Kidney glomerular epithelial cell (primary cell): ENCODE measurements around the gene MFAP3L.
"Not testable (repeated sequence)": the region's sequence is repeated elsewhere in the genome, so short reads cannot be mapped to it uniquely, and the experiment has no call there.

Experiments used
- DNase-seq: peaks from one replicate; lab custom pipeline; 2025; lab: John Stamatoyannopoulos, UW

The MFAP3L gene

DNA sequence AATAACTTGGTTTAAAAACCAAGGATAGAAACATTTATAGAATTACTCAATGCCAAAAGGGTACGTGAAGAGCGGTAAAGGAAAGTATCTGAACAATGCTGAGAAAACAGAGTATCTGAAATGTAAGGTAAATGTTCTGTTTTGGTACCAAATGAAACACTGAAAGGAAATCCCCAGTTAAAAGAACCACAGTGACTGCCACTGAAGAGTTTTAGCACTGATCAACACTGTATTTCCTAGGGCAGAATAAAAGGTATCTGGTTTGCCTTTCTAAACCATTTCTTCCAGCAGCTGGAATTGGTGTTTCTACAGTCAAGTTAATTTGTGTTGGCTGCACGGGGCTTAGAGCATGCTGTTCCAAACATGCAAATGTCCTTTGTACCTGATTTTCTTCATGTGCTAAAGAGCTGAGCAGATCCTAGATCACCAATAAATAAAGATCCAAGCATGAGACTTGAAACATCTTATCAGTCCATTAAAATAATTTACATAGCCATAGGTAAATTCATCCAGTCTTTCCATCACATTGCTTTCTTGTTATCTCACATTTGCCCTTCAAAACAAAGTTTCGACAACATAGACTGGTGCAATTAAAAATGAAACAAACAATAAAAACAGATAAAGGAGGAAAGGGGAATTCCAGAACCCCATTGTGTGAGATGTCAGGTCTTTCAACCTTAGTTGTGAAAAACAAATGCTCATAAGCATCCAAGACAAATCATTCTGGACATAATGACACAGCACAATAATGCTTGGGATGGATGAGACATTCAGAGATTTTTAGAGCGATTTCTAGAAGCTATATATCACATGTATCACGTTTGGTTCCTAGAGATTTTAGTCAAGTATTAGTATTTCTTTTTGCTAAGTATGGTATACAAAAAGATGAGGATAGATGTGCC, 38.6 kb downstream of the MFAP3L start:
- DNase-seq, result no peak

DNA sequence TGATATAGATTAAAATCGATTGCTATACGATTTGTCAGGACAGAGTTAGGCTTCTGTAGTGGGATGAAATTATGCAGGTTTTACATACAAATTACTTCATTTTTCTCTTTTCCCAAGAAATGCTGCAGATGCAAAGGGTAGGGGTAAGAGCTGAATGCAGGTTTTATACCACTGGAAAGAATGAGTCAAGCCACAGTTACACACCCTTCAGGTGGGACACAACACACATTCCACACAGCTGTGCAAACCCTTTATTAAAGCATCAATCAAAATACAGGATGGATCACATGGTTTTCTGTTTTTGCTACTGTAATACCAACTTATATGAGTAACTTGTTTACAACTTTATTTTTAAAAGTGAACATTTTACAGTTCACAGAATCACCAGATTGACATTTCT, 39.8 kb downstream of the MFAP3L start:
- DNase-seq, result no peak

DNA sequence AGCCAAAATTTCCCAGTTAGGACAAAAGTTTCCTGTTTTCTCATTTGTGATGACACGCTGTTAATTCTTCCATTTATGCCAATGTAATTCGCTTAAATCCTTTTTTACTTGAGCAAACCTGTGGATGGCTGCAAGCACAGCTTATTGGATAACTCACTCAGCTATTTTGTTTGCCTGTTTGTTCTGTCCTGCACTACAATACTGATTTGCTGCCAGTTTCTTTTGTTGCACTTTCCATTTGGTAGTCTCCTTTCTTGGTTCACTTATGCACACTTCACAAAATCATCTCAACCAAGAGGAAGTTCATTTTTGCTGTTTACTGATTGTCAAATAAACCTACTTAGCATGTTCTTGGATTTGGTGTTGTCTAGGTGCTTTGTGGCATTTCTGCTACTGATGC, 40.3 kb downstream of the MFAP3L start:
- DNase-seq, result no peak

DNA sequence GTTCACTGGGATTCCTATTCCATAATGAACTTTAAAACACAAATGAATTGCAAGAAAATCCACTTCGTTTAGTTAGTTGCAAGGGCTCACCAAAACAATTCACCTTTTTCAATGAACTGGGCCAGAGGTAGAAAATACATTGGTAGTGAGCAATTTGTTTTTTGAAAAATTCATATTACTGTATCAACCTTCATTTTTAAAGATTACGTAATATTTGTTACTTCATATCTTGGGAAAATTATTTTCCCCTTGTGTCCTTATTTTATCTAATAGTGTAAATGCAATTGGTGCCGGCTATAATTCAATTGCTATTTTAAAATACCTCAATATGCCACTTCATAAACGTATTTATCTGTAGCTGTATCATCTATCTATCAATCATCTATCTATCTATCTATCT, 41.5 kb downstream of the MFAP3L start:
- no peak for DNase-seq

DNA sequence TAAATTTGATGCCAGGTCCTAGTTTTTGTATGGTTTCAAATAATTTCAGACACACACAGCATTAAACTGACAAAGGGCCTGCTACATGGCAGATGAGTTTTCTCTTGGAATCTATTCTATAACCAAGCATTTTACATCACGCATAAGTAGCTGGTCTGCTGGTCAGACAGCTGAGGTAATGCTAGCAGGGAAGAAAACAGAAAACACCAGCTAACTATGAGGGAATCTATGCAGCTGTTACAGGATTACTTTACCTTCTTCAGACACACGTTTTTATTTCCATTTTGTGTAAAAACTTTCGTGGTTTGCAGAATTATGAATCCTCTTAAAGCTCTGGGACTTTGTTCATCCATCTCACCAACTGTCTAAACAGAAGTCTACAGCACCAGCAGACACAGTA, 42.0 kb downstream of the MFAP3L start:
- no peak for DNase-seq

- DNase-seq, result no peak
Measured at GRCh38 chr4:169976951-169977350, 49.2 kb downstream of the MFAP3L start.

- DNase-seq, result no peak
Measured at GRCh38 chr4:169975838-169976796, 50.1 kb downstream of the MFAP3L start.

GRCh38 chr4:169975131-169975837, 50.9 kb downstream of the MFAP3L start:
- DNase-seq, result peak; percentile 35

DNA sequence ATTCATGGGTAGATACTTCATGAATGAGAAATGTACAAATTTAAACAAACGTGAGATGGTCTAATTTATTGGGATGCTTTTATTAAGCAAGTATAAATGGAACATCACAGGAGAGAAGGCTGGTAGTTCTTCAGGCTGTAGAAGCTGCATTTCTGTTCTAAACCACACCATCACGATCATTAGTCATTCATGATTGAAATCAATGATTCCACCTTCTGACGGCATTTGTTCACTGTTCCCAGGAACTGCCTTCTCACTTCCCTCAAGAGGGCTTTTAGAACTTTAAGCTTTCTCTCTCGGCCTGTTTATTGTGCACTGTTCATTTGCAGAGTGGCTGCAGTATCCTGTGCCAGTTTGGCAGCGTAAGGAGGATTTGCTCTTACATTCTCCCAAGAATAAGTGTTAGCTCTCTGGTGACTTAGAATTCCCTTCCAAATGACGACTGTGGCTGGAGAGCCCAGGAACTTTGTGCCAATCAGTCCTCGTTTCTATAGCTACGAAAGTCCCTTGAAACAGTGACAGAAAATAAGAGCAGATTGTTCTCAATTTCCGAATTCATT, 54.7 kb downstream of the MFAP3L start:
- no peak for DNase-seq

DNA sequence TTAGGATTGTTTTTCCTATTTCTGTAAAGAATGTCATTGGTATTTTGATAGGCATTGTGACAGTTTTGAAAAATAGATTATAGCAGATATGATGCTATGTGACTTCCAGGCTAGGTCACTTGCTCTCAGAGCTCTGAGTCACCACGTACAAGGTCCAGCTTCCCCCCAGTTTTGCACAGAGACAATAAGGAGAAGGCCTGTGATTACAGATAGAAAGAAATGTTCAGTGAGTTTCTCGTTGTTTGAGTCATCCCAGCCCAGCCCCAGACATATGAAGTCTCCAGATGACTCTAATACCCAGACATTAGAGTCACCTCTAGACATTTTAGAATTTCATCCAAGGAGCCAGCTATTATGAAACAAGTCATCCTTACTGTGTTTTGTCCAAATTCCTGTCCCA, 57.2 kb downstream of the MFAP3L start:
- peak; percentile 23 for DNase-seq

- no peak for DNase-seq
Measured at GRCh38 chr4:169963998-169964397, 62.2 kb downstream of the MFAP3L start.

DNA sequence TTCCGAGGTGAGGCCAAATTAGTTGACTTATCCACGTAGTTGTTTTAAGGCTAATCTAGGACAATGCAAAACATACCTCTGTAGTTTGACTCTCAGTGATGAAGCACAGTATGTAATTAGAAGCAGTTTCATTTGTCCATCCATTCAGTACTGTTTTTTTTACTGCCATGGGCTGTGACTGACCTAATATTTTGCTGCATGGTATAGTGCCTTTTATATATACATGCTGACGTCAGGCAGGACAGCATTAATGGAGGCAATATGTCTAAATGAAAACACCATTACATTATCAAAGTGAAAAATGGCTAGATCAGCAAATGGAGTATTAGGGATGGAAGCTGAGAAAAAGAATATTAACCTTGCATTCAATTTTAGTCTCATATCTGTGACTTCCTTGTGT, 66.9 kb downstream of the MFAP3L start:
- DNase-seq, result no peak

DNA sequence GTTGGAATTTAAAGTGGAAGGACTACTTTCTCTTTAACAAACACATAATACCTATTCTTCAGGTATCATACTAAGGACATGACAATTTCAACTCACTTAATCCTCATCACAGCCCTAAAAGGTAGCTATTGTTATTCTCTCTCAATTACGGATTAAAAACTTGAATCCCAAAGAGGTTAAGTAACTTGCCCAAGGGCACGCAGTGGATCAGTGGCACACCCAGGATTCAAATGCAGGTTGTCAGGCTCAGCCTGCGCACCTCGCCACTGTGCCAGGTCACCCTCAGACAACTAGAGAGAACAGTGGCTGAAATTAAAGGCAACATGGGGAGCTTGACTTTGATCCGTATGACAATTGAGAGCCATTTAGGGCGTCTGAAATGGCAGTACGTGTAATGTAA, 67.6 kb downstream of the MFAP3L start:
- DNase-seq, result no peak

GRCh38 chr4:169957785-169958184, 68.4 kb downstream of the MFAP3L start:
- no peak for DNase-seq

GRCh38 chr4:169956091-169956843, 69.9 kb downstream of the MFAP3L start:
- DNase-seq, result no peak

DNA sequence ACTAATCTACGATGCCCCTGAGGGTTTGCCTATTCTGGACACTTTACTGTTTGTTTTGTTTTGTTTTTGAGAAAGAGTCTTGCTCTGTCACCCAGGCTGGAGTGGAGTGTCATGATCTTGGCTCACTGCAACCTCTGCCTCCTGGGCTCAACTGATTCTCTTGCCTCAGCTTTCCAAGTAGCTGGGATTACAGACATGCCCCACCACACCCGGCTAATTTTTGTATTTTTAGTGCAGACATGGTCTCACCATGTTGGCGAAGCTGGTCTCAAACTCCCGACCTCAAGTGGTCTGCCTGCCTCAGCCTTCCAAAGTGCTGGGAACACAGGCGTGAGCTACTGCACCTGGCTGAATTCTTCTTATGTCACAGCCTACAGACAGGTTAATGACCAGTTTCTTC, 70.7 kb downstream of the MFAP3L start:
- DNase-seq, result no peak

DNA sequence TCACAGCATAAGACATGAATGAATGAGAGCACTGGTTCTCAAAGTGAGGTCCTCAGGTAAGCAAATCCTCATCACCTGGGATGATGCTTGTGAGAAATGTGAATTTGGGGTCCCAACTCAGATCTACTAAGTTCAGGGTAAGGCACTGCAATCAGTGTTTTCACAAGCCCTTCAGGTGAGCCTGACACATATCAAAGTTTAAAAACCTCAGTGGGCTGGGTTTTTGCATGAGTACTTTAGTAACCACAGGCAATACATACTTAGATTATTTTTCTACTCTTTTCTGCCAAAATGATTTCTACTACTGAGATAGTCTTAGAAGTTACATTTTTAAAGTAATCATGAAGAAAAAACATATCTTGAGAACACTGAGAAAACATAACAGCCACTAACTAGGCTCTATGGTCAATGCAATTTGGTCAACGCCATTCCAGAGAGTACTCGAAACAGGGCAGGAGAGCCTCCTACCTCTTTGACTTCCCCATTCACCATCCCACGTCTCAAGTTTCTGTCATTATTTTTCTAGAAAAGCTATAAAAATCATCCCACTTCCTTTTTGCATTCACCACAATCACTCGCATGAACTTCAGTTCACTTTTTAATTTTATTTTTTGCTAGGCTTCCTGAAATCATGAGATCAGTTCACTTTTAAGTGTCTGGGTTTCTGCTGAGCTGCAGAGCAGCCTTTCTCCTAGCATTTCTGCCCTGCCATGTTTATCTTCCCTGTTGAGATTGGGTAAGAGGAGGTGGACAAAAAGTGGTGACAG, 73.8 kb downstream of the MFAP3L start:
- DNase-seq, result no peak

DNA sequence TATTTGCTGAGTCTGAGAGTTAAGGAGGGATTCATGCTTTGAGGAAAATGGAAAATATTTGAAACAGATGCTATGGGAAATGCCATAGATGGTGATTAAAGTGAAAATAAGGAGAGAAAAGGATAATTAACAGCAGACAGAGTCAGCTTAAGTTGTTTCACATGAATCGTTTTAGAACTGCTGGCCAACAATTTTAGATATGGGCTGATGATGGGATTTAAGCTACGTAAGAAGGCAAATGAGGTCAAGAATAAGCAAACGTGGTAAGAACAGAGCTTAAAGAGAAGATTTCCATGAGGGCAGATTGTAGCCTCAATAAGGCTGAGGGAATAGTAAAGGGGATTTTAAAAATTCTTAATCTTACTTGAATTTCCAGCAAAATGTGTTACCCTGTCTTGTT, 77.9 kb downstream of the MFAP3L start:
- DNase-seq, result no peak

DNA sequence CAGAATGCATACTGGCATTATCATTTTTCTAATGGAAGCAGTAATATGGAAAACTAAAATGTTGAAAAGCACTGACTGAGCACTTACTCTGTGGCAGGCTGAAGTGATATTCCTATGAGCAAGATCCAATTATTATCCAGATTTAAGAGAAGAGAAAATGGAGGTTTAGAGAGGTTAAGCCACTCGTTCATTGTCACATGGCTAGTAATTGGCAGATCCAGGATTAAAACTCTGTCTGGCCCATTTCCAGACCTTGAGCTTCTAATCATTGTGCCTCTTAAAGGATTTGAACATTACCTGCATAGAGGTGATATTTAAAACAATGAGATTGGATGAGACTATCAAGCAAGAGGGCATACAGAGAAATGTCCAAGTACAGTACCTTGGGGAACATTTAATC, 80.6 kb downstream of the MFAP3L start:
- DNase-seq, result no peak

DNA sequence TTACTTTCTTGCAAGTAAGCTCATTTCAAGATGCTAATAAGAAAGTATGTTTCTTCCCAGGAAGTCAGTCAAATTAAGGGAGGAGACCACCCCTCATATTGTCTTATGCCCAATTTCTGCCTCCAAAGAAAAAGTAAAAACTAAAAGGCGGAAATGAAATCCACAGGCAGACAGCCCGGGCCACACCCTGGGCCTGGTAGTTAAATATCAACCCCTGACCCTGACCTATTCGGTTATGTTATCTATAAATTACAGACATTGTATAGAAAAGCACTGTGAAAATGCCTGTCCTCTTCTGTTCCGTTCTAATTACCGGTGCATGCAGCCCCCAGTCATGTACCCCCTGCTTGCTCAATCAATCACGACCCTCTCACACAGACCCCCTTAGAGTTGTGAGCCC, 82.6 kb downstream of the MFAP3L start:
- not testable (repeated sequence) for DNase-seq
